ENCODE results near the gene MAPKAPK2. TPM values are rescaled to one million over a fixed set of nuclear protein-coding genes. Genes with fewer than 3 reads are reported as not detected.

The MAPKAPK2 gene
- polyA plus RNA-seq, 1 of the 3 experiments (the other 2 are of a cell fraction), result 46.8 TPM

DNA sequence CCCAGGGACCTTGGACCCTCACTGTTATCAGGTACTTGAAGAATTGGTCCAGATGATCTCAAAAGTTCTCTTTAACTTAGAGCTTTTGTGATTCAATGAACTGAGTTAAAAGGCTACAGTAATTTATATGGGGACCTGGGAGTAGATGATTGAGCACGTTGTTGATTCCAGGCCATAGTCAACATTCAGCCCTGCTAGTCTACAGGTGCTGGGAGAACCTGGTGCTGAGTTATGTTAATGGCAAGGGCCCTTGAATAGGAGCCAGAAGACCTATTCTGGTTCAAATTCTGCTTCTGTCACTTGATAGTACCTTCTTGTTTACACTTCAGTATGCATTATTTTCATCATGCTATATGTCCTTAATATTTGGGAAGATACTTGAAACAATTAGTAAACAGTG lies 38.2 kb upstream of the MAPKAPK2 start (continued):
- TF ChIP-seq EP300 (IDR thresholded peaks at IDR 0.05; ENCODE audit: borderline replicate concordance in 1 of 2, low read depth in 1 of 2, low read length in 1 of 2), result no peak
- no peak for TF ChIP-seq RXRA (IDR thresholded peaks at IDR 0.05; ENCODE audit: borderline replicate concordance, low read depth)
- no peak for TF ChIP-seq RFX5 (IDR thresholded peaks at IDR 0.05; ENCODE audit: low read length)
- no peak for TF ChIP-seq NRF1 (IDR thresholded peaks at IDR 0.05; ENCODE audit: low read depth, low read length)
- no peak for TF ChIP-seq YY1 (IDR thresholded peaks at IDR 0.05; ENCODE audit: low read depth)
- no peak for TF ChIP-seq SMC3 (IDR thresholded peaks at IDR 0.05; ENCODE audit: low read depth, low read length)
- no peak for TF ChIP-seq MXI1 (IDR thresholded peaks at IDR 0.05; ENCODE audit: low read depth, low read length)
- TF ChIP-seq, protein P1, sequence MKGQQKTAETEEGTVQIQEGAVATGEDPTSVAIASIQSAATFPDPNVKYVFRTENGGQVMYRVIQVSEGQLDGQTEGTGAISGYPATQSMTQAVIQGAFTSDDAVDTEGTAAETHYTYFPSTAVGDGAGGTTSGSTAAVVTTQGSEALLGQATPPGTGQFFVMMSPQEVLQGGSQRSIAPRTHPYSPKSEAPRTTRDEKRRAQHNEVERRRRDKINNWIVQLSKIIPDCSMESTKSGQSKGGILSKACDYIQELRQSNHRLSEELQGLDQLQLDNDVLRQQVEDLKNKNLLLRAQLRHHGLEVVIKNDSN (IDR thresholded peaks at IDR 0.05; ENCODE audit: borderline replicate concordance, low read depth), result no peak
- no peak for TF ChIP-seq EZH2phosphoT487 (IDR thresholded peaks at IDR 0.05; ENCODE audit: borderline replicate concordance, low read depth)

- Histone ChIP-seq H3K79me2 (ENCODE audit: insufficient read depth) (peaks cover 26% of the 10 kb centered on the region), H2AFZ (ENCODE audit: low read depth) (no peak overlapping the region), H3F3A (replicated peaks; ENCODE audit: insufficient read depth) (no peaks in the 10 kb centered on the region), H3K27me3 (ENCODE audit: insufficient read depth) (no peaks in the 10 kb centered on the region), H3K36me3 (replicated peaks in 1 of 2; ENCODE audit: control insufficient read depth in 1 of 2, insufficient read depth in 2 of 2, low read length in 1 of 2) (peaks cover 30 to 42% of the 10 kb centered on the region in 2 experiments), H3K4me3 (ENCODE audit: low read depth in 2 of 2, low read length in 1 of 2) (no peak overlapping the region), H4K20me1 (ENCODE audit: insufficient read depth) (no peaks in the 10 kb centered on the region), H3K9me2 (no peaks in the 10 kb centered on the region), H3K27ac (ENCODE audit: low read depth in 2 of 2, low read length in 1 of 2) (no peak overlapping the region), H3K4me1 (ENCODE audit: control insufficient read depth in 1 of 2, insufficient read depth in 2 of 2, low read depth in 1 of 2, low read length in 1 of 2) (no peaks in the 10 kb centered on the region), H3K4me2 (no peak overlapping the region), H3K9ac (no peak overlapping the region), H3K9me3 (no peaks in the 10 kb centered on the region)
- ChIA-PET POLR2A (interaction anchor here (1.1 kb wide), 1 partner anchor 12 kb away, joined by 3 read pairs; the partner anchor contains the start of gene DYRK3), CTCF (interaction anchor here (0.9 to 5.1 kb wide), 5 partner anchors 12 to 168 kb away, joined by 4 to 41 read pairs (median 22); partner anchors contain the start of gene DYRK3)
- no peak for TF ChIP-seq YY1 (IDR thresholded peaks at IDR 0.05; ENCODE audit: low read depth)
- no peak for TF ChIP-seq CHD2 (IDR thresholded peaks at IDR 0.05; ENCODE audit: low read length, partially characterized antibody)
- no peak for TF ChIP-seq TEAD4 (IDR thresholded peaks at IDR 0.05; ENCODE audit: borderline replicate concordance, insufficient read depth)
- DNase-seq, result no peak
Observed at GRCh38 chr1:206647224-206647623, 37.5 kb upstream of the MAPKAPK2 start.

GRCh38 chr1:206649261-206649921 lies 35.3 kb upstream of the MAPKAPK2 start:
- Histone ChIP-seq H3K27me3 (ENCODE audit: insufficient read depth) (no peaks in the 10 kb centered on the region), H3K9me2 (no peaks in the 10 kb centered on the region), H3K4me3 (ENCODE audit: low read depth in 2 of 2, low read length in 1 of 2) (no peak overlapping the region), H3K79me2 (ENCODE audit: insufficient read depth) (peaks cover 11% of the 10 kb centered on the region), H3K9me3 (no peaks in the 10 kb centered on the region), H3K27ac (ENCODE audit: low read depth in 2 of 2, low read length in 1 of 2) (no peak overlapping the region), H3K4me1 (ENCODE audit: control insufficient read depth in 1 of 2, insufficient read depth in 2 of 2, low read depth in 1 of 2, low read length in 1 of 2) (no peaks in the 10 kb centered on the region), H3K36me3 (replicated peaks in 1 of 2; ENCODE audit: control insufficient read depth in 1 of 2, insufficient read depth in 2 of 2, low read length in 1 of 2) (peaks cover 27 to 38% of the 10 kb centered on the region in 2 experiments), H4K20me1 (ENCODE audit: insufficient read depth) (no peaks in the 10 kb centered on the region), H3F3A (replicated peaks; ENCODE audit: insufficient read depth) (no peaks in the 10 kb centered on the region), H3K4me2 (no peak overlapping the region), H3K9ac (no peak overlapping the region), H2AFZ (ENCODE audit: low read depth) (no peak overlapping the region)
- 95% methylated on average over 5 of the region's 5 CpGs for WGBS (ENCODE audit: low lambda C conversion rate)
- ChIA-PET POLR2A (interaction anchor here (1.0 kb wide), 1 partner anchor 14 kb away, joined by 3 read pairs; the partner anchor contains the start of gene DYRK3), CTCF (interaction anchor here (0.8 to 5.1 kb wide), 8 partner anchors 10 to 159 kb away, joined by 4 to 41 read pairs (median 6); partner anchors contain the start of genes DYRK3 and EIF2D)
- TF ChIP-seq FOSL2 (IDR thresholded peaks at IDR 0.05; ENCODE audit: borderline replicate concordance, low read depth) (no peak), TCF12 (IDR thresholded peaks at IDR 0.05) (no peak), RCOR1 (IDR thresholded peaks at IDR 0.05; ENCODE audit: low read length) (no peak), GABPA (IDR thresholded peaks at IDR 0.05; ENCODE audit: low read depth) (no peak), CHD2 (IDR thresholded peaks at IDR 0.05; ENCODE audit: low read length, partially characterized antibody) (no peak)
- TF ChIP-seq, protein P2, sequence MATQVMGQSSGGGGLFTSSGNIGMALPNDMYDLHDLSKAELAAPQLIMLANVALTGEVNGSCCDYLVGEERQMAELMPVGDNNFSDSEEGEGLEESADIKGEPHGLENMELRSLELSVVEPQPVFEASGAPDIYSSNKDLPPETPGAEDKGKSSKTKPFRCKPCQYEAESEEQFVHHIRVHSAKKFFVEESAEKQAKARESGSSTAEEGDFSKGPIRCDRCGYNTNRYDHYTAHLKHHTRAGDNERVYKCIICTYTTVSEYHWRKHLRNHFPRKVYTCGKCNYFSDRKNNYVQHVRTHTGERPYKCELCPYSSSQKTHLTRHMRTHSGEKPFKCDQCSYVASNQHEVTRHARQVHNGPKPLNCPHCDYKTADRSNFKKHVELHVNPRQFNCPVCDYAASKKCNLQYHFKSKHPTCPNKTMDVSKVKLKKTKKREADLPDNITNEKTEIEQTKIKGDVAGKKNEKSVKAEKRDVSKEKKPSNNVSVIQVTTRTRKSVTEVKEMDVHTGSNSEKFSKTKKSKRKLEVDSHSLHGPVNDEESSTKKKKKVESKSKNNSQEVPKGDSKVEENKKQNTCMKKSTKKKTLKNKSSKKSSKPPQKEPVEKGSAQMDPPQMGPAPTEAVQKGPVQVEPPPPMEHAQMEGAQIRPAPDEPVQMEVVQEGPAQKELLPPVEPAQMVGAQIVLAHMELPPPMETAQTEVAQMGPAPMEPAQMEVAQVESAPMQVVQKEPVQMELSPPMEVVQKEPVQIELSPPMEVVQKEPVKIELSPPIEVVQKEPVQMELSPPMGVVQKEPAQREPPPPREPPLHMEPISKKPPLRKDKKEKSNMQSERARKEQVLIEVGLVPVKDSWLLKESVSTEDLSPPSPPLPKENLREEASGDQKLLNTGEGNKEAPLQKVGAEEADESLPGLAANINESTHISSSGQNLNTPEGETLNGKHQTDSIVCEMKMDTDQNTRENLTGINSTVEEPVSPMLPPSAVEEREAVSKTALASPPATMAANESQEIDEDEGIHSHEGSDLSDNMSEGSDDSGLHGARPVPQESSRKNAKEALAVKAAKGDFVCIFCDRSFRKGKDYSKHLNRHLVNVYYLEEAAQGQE (IDR thresholded peaks at IDR 0.05; ENCODE audit: low read depth, low read length), result no peak
- TF ChIP-seq, protein P3, sequence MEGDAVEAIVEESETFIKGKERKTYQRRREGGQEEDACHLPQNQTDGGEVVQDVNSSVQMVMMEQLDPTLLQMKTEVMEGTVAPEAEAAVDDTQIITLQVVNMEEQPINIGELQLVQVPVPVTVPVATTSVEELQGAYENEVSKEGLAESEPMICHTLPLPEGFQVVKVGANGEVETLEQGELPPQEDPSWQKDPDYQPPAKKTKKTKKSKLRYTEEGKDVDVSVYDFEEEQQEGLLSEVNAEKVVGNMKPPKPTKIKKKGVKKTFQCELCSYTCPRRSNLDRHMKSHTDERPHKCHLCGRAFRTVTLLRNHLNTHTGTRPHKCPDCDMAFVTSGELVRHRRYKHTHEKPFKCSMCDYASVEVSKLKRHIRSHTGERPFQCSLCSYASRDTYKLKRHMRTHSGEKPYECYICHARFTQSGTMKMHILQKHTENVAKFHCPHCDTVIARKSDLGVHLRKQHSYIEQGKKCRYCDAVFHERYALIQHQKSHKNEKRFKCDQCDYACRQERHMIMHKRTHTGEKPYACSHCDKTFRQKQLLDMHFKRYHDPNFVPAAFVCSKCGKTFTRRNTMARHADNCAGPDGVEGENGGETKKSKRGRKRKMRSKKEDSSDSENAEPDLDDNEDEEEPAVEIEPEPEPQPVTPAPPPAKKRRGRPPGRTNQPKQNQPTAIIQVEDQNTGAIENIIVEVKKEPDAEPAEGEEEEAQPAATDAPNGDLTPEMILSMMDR (IDR thresholded peaks at IDR 0.05), result no peak
- TF ChIP-seq, protein P4, sequence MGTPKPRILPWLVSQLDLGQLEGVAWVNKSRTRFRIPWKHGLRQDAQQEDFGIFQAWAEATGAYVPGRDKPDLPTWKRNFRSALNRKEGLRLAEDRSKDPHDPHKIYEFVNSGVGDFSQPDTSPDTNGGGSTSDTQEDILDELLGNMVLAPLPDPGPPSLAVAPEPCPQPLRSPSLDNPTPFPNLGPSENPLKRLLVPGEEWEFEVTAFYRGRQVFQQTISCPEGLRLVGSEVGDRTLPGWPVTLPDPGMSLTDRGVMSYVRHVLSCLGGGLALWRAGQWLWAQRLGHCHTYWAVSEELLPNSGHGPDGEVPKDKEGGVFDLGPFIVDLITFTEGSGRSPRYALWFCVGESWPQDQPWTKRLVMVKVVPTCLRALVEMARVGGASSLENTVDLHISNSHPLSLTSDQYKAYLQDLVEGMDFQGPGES (IDR thresholded peaks at IDR 0.05; ENCODE audit: low read depth, low read length), result no peak
- DNase-seq, result no peak

Data from SK-N-SH (cell line).